ENCODE data around the gene JTB.

JTB gene

GRCh38 chr1:153929981-153930948, 47.2 kb downstream of the JTB start:
- no peak for DNase-seq

GRCh38 chr1:153929426-153929825, 48.0 kb downstream of the JTB start:
- no peak for DNase-seq

GRCh38 chr1:153928791-153929341, 48.6 kb downstream of the JTB start:
- DNase-seq, result no peak

- DNase-seq, result no peak
Measured at GRCh38 chr1:153928245-153928644, 49.2 kb downstream of the JTB start.

DNA sequence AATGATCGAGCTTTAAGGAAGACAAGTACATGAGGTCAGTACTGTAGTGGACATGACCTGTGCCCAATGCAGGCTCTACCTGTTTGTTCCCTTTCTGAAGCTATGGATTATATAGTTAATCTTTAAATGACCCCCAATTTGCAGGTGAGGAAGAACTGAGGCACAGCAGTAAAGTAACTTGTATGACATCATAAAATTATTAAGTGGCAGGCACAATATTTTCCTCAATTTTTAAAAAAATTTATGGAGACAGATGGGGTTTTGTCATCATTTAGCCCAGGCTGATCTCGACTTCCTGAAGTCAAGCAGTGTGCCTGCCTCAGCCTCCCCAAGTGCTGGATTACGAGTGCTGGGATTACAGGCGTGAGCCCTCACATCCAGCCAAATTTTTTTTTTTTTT, 51.1 kb downstream of the JTB start:
- no peak for DNase-seq
